GM21367 (cell line): ENCODE measurements around the gene FRMD1.

ENCODE experiments used
- ATAC-seq: cut with Tn5 transposase; IDR thresholded peaks from one replicate; pipeline ENCODE4 v1.9.1; 2021; ENCODE audit not compliant: unreplicated experiment

The FRMD1 gene

DNA sequence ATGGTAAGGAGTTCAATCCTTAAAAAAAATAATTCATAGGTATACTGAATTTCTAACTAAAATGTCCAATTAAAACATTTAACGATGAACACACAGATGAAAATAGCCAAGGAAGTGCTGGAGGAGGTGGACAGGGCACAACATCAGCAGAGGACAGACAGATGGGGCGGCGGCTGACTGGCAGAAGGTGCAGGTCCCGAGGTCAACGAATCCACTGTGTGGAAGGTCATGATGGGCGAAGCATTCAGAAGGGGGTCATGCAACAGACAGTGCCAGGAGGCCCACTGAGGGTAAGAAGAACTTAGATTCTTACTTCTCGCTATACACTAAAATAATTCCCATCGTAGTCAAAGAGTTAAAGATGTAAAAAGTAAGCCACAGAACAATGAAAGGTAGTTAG, 34.2 kb upstream of the FRMD1 start:
- no peak for ATAC-seq

DNA sequence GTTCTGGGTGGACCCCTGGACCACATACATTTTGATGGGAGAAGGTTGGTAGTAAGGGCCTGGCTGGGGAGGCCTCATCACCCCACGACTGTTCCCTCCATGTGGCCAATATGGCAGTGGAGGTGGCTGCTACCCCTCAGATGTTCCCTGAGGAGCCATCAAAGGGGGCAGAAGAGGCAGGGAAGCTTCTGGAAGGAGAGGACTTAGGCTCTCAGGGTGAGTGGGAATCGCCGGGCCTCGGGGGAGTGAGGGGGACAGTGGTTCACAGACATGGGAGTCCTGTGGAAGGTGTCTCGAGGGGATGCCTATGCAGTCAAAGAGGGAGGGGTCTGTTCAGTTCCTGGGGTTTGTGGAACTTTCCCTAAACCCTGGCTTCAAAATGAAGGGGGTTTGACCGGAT, 32.9 kb upstream of the FRMD1 start:
- no peak for ATAC-seq

GRCh38 chr6:168110437-168110836, 31.4 kb upstream of the FRMD1 start:
- ATAC-seq = no peak

DNA sequence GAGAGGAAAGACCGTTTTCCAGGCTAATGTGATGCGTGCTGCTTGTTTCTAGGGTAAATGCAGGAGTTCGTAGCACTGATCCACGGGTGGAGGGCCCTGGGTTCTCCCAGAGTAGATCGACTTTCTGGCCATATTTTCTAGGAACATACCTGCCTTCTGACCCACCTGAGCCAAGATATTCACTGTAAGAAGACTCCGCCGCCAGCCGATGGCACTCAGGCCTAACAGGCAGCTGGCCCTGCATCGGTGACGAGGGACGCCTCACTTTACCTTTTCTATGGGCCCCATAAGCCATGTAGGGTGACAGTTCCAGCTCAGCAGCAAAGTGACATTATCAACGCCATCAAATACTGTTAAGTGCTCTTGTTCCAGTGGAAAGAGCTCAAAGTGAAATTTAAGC, 30.2 kb upstream of the FRMD1 start:
- no peak for ATAC-seq

DNA sequence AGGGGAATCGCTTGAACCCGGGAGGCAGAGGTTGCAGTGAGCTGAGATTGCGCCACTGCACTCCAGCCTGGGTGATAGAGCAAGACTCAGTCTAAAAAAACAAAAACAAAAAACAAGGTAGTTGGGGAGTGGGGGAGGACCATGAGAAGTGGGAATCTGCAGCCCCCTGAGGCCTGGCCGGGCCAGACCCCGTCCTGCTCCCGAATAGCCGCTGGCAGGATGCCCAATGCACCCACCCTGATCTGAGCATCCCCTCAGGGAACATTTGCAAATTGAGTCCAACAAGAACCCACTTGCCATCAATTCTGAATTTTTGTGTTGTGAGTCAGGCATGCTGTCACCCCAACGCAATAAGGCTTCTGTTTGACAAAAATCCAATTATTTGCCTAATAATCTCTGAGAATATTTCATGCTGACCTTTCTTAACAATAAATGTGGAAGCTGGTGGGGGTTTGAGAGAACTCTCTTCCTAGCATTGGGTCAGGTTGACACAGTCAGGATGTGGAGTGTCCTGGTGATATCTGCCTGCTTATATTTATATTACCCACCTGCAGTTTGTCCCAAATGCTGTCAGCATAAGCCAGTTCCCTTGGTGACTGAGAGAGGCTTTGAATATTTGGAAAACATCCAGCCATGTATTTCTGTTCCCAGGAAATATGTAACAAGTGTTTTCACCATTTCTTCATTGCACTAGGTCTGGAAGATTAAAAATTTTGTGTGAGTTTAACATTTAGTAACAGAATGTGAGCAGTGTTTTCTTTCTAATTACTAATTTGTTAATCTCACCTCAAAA, 28.4 kb upstream of the FRMD1 start:
- no peak for ATAC-seq

DNA sequence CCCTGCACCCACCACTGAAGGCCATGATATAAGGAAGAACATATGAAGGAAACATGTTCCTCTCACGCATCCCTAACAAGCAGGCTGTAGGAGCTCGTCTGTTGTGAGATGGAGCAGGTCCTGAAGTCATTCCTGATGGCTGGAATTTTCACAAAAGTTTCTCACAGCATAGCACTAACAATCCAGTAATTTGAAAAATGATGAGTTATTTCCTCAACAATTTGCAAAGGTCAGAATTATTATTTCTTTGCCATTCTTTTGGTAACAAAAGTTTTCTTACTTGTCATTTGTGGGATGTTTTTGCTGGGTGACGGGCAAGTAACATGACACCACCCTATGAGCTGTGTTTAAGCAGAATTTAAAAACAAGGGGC, 27.6 kb upstream of the FRMD1 start:
- ATAC-seq = no peak

DNA sequence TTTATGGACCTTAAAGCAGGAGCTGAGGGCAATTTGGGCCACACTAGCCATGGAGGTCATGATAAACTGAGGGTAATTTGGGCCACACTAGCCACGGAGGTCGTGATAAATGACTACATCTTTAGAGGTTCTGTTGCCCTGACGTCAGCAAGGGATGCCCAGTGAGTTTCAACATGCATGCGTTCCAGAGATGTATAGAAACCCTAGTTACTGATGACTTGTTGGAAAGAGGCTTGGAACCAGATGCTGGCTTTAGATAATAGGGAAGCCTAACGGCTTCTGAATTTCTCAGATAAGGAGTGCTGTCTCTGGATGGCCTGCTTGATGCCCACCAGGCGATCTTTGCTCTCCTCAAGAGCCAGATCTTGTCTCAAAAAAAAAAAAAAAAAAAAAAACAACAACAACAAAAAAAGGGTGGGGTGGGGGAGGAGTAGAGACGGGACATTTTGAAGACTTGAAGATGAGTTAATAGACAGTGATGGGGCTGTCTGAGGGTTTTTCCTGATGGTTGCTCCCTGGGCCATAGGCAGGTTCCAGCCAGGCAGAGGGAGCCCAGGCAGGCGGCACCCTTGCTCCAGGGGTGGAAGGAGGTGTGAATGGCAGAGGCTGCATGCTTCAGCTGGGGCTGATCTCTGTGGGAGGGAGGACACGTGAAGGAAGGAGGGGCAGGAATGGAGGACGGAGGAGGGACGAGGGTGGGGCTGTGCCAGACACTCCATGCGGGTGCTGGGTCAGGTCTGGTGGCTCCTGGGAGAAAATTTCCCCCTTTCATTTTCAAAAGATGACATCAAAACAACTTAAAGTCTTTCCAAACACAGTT, 27.0 kb upstream of the FRMD1 start:
- ATAC-seq = no peak

GRCh38 chr6:168104636-168105035, 25.6 kb upstream of the FRMD1 start:
- no peak for ATAC-seq

GRCh38 chr6:168103050-168103830, 24.2 kb upstream of the FRMD1 start:
- ATAC-seq = no peak

GRCh38 chr6:168102315-168102985, 23.4 kb upstream of the FRMD1 start:
- no peak for ATAC-seq

GRCh38 chr6:168101590-168102314, 22.7 kb upstream of the FRMD1 start:
- no peak for ATAC-seq

DNA sequence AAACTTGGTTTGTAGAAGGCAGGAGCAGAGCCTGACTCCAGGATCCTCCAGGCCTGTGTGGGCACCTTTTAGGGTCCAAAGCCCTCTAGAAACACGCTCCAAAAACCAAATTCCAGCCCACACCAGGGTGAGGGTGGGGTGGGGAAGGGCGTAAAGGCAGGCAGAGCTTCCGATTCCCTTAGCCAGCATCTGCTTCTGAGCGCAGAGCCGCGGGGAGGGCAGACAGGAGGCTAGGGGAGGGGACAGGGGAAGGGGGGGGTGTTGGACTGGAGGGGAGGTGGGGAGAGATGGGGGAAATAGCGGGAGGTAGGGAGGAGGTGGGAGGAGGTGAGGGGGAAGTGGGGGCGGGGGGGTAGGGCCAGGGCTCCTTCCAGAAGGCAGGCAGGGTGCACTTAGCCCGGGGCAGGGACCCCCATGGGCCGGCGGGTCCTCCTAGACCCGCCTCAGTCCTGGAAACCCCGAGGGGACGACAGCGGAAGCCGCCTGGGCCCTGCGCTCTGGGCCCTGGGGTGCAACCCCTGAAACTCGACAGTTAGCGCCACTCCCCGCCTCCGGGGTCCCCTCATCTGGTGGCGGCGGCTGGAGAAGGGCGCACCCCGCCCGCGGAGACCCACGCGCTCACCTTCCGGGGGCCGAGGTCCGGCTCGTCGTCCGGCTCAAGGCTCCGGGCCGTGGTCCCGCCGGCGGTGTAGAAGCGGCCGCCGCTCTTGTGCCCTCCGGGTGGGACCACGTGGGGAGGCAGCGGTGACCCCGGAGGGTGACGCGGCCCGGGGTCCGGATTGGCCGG, 22.0 kb upstream of the FRMD1 start:
- no peak for ATAC-seq

GRCh38 chr6:168100011-168100802, 21.2 kb upstream of the FRMD1 start:
- ATAC-seq = no peak

DNA sequence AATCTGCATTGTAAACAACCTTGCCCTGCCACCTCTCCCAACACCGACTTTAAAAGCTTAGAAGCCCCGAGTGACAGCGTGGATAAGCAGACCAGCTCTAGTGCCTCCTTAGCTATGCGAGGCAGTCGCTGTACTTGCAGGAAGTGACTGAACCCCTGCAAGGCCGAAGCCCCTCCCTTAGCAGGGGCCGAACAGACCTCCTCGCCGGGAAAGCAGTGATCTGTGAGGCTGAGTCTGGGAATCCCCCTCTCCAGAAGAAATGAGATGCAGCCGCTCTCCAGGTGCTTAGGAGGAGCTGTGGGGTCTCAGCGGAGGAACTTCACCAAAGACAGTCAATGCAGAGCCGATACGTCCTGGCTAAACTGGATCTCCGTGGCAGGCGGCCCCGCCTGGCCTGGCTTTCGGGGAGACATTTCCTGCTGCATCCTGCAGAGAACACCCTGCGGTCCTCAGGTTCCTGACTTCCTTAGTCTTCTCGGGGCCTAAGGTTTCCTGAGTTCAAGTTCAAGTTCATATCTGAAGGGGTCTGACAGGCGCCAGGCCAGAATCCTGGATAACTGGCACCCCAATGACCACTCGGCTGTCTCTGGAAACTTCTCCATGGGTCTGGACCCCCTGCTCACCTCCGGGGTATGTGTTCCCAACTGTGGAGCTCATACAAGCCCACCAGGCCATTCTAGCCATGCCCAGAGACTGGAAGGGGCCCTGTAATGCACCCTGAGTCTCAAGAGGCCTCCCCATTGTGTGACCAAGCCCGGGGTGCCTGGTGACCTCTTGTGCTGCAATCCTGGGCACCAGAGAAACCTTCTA, 20.4 kb upstream of the FRMD1 start:
- no peak for ATAC-seq

DNA sequence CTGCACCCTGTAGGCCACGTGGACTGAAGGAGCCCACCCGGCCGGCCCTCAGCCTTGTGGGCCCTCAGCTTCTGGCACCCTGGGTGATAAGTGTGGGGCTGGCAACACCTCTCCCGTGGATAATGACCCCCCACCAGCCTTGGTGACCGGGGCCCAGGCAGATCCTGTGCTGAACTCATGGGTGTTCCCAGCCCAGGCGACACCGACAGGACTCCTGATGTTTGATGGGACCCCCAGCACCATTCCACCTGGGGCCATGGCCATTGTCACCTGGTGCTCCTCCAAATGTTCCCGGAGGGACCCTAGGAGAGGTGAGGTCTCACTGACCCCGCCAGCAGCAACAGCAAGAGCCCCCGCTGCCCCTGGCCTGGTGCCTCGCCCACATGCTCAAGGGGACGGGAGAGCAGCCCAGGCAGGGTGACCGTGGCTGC, 19.4 kb upstream of the FRMD1 start:
- ATAC-seq = no peak

DNA sequence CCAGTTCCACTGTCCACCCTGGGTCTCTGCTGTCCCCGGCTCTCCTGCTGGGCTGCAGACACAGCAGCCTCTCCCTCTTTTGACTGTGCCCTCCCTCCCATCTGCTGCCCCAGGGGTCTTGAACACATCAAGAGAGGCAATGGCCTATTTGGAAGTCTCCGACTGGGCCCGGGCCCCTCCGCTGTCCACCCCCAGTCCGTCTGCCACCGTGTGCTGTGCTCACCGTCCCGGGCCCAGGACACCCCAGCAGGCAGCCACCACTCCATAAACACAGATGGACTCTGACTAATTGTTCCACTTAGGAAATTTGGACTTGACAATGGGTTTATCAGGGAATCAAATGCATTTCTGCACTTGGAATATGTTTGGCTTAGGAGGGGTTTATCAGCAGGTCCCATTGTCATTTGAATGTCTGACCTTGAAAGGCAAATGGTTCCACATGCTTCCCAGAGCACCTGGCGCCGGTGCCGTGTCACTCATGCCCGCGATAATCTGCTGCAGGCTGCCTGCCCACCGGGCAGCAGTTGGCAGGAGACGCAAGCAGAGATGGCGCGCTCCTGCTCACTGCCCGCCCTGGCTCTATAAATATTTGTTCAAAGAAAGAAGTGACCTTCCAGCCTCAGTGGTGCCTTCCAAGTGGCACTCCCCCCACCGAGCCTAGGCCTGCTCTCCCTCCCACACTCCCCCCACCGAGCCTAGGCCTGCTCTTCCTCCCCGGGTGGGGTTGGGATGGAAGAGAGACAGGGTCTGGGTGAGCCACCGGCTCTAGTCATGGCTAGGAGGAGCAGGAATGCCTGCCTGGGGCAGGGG, 18.8 kb upstream of the FRMD1 start:
- ATAC-seq = no peak

GRCh38 chr6:168097221-168097620, 18.2 kb upstream of the FRMD1 start:
- ATAC-seq = no peak
